Smooth muscle cell (in vitro differentiated cells): Measurements from ENCODE around the gene GDE1. TPM values are rescaled to one million over a fixed set of nuclear protein-coding genes. Genes with fewer than 3 reads are reported as not detected.

Experiments
- DNase-seq: peaks from one replicate; lab custom pipeline; 2025; ENCODE audit not compliant: unreplicated experiment; lab: John Stamatoyannopoulos, UW
- H2AFZ ChIP-seq: fragments of 200-600 bp; sonication (generic); 2 replicates; pipeline ENCODE4 v1.6.0; 2016; ENCODE audit warnings: antibody characterized with exemption, low read depth, mild to moderate bottlenecking
- H3F3A ChIP-seq: fragments of 200-600 bp; sonication (generic); 2 replicates; pipeline ENCODE4 v1.6.0; 2017; ENCODE audit warnings: antibody characterized with exemption, low read depth
- H3K27ac ChIP-seq: fragments of 200-600 bp; sonication (generic); 2 replicates; pipeline ENCODE4 v1.5.1; 2016; ENCODE audit warnings: low read depth, mild to moderate bottlenecking
- H3K27me3 ChIP-seq: fragments of 200-600 bp; sonication (generic); 2 replicates; pipeline ENCODE4 v1.6.1; 2016; ENCODE audit warnings: low read depth, mild to moderate bottlenecking
- H3K36me3 ChIP-seq: fragments of 200-600 bp; sonication (generic); 2 replicates; pipeline ENCODE4 v1.5.1; 2016; ENCODE audit warnings: low read depth
- H3K4me1 ChIP-seq: fragments of 200-600 bp; sonication (generic); 2 replicates; pipeline ENCODE4 v1.5.1; 2016; ENCODE audit warnings: low read depth
- H3K4me2 ChIP-seq: fragments of 200-600 bp; sonication (generic); 2 replicates; pipeline ENCODE4 v1.6.0; 2016; ENCODE audit warnings: mild to moderate bottlenecking
- H3K4me3 ChIP-seq: fragments of 200-600 bp; sonication (generic); 2 replicates; pipeline ENCODE4 v1.5.1; 2016; ENCODE audit warnings: mild to moderate bottlenecking
- H3K79me2 ChIP-seq: fragments of 200-600 bp; sonication (generic); 2 replicates; pipeline ENCODE4 v1.6.0; 2016; ENCODE audit warnings: low read depth, mild to moderate bottlenecking
- H3K9ac ChIP-seq: fragments of 200-600 bp; sonication (generic); 2 replicates; pipeline ENCODE4 v1.6.0; 2016; ENCODE audit warnings: low read depth
- H3K9me3 ChIP-seq: fragments of 200-600 bp; sonication (generic); replicated peaks from 2 replicates; pipeline ENCODE4 v1.5.1; 2016; ENCODE audit warnings: low read depth
- H4K20me1 ChIP-seq: fragments of 200-600 bp; sonication (generic); 2 replicates; pipeline ENCODE4 v1.6.0; 2016; ENCODE audit warnings: low read depth
- CTCF ChIP-seq: fragments of 200-600 bp; sonication (generic); IDR thresholded peaks from 2 replicates; pipeline ENCODE4 v1.5.1; 2017; ENCODE audit warnings: borderline replicate concordance, mild to moderate bottlenecking, antibody characterized with exemption; ENCODE audit not compliant: insufficient read depth, poor library complexity, severe bottlenecking
- WGBS: methylation state at CpG from one replicate; pipeline ENCODE4 v1.1.7; 2016; ENCODE audit warnings: low lambda C conversion rate; 5-methylcytosine and 5-hydroxymethylcytosine counted together
- polyA plus RNA-seq: library from polyadenylated mRNA; unstranded; fragments of >200 nt; fragmentation: Nextera tagmentation; extraction: Ambion mirVana; gene quantifications from 2 replicates; pipeline ENCODE4 v1.2.1, GENCODE V29; 2016
- total RNA-seq: library from RNA; depleted of rRNA; stranded (reverse); fragments of >200 nt; gene quantifications from 2 replicates; pipeline ENCODE4 v1.2.3, GENCODE V29; 2014

GDE1 gene
- total and polyA plus RNA-seq, 2 experiments from 2014 or later: 43.8 to 46.0 TPM

GRCh38 chr16:19460397-19460796 lies 61.5 kb downstream of the GDE1 start:
- Histone ChIP-seq H3K4me2 (no peak overlapping the region), H3F3A (no peaks in the 10 kb centered on the region), H3K4me1 (no peaks in the 10 kb centered on the region), H4K20me1 (no peaks in the 10 kb centered on the region), H2AFZ (no peak overlapping the region), H3K4me3 (no peak overlapping the region), H3K36me3 (no peaks in the 10 kb centered on the region), H3K9ac (no peak overlapping the region), H3K27me3 (no peaks in the 10 kb centered on the region), H3K79me2 (no peaks in the 10 kb centered on the region), H3K27ac (no peak overlapping the region), H3K9me3 (no peaks in the 10 kb centered on the region)
- TF ChIP-seq CTCF: no peak
- no peak for DNase-seq
- WGBS: 96% methylated on average over 2 of the region's 2 CpGs

GRCh38 chr16:19458722-19459379 lies 63.0 kb downstream of the GDE1 start:
- Histone ChIP-seq H3K79me2 (no peaks in the 10 kb centered on the region), H3K4me1 (no peaks in the 10 kb centered on the region), H3K27me3 (no peaks in the 10 kb centered on the region), H3K4me3 (no peak overlapping the region), H3F3A (no peaks in the 10 kb centered on the region), H3K9ac (no peak overlapping the region), H3K4me2 (no peak overlapping the region), H2AFZ (no peak overlapping the region), H4K20me1 (no peaks in the 10 kb centered on the region), H3K9me3 (no peaks in the 10 kb centered on the region), H3K27ac (no peak overlapping the region), H3K36me3 (no peaks in the 10 kb centered on the region)
- TF ChIP-seq CTCF: no peak
- no peak for DNase-seq
- WGBS: 91% methylated on average over 9 of the region's 9 CpGs

Other genes starting within 250 kb of the GDE1 start
- gene CLEC19A, start 236.4 kb downstream of the GDE1 start, total RNA-seq: not detected in 2 replicates
- not detected in 2 replicates for gene CLEC19A, start 236.4 kb downstream of the GDE1 start, polyA plus RNA-seq
- 0.18 TPM in 1 of 2 replicates, not detected in the other for gene TMC5, start 104.2 kb downstream of the GDE1 start, total RNA-seq
- gene TMC5, start 104.2 kb downstream of the GDE1 start, polyA plus RNA-seq: not detected in 2 replicates
- gene CCP110, start 1.8 kb upstream of the GDE1 start, total RNA-seq: 9.3 and 11.7 TPM in 2 replicates
- 6.2 and 7.9 TPM in 2 replicates for gene CCP110, start 1.8 kb upstream of the GDE1 start, polyA plus RNA-seq
- 37.2 and 47.4 TPM in 2 replicates for gene VPS35L, start 33.6 kb upstream of the GDE1 start, total RNA-seq
- 46.7 and 49.1 TPM in 2 replicates for gene VPS35L, start 33.6 kb upstream of the GDE1 start, polyA plus RNA-seq
- 31.0 and 38.7 TPM in 2 replicates for gene KNOP1, start 196.1 kb upstream of the GDE1 start, total RNA-seq
- gene KNOP1, start 196.1 kb upstream of the GDE1 start, polyA plus RNA-seq: 32.6 and 35.6 TPM in 2 replicates
- 14.6 and 19.1 TPM in 2 replicates for gene IQCK, start 196.2 kb upstream of the GDE1 start, total RNA-seq
- 11.2 and 14.5 TPM in 2 replicates for gene IQCK, start 196.2 kb upstream of the GDE1 start, polyA plus RNA-seq